HG03565 (cell line): ENCODE measurements around the gene PTPRCAP.
A peak's percentile ranks its signal among the peaks of the same experiment; 100 is the strongest.
"Not testable (repeated sequence)": the region's sequence is repeated elsewhere in the genome, so short reads cannot be mapped to it uniquely, and the experiment has no call there.

ENCODE experiments used
- ATAC-seq: cut with Tn5 transposase; IDR thresholded peaks from one replicate; pipeline ENCODE4 v1.9.1; 2021; ENCODE audit warnings: mild to moderate bottlenecking, moderate library complexity; ENCODE audit not compliant: unreplicated experiment

The PTPRCAP gene

DNA sequence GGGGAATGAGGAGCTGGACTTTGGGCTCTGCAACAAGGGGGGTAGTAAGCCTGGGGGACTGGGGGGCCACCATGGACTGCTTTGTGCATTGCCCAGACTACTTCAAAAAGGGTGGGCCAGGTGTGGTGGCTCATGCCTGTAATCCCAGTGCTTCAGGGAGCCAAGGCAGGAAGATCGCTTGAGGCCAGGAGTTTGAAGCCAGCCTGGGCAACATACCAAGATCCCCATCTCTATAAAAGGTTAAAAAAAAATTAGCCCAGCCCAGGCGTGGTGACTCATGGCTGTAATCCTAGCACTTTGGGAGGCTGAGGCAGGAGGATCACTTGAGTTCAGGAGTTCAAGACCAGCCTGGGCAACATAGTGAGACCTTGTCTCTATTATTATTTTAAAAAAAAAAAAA, 28.0 kb upstream of the PTPRCAP start:
- ATAC-seq, result not testable (repeated sequence)

- ATAC-seq, result no peak
Observed at GRCh38 chr11:67465189-67465510, 27.7 kb upstream of the PTPRCAP start.

DNA sequence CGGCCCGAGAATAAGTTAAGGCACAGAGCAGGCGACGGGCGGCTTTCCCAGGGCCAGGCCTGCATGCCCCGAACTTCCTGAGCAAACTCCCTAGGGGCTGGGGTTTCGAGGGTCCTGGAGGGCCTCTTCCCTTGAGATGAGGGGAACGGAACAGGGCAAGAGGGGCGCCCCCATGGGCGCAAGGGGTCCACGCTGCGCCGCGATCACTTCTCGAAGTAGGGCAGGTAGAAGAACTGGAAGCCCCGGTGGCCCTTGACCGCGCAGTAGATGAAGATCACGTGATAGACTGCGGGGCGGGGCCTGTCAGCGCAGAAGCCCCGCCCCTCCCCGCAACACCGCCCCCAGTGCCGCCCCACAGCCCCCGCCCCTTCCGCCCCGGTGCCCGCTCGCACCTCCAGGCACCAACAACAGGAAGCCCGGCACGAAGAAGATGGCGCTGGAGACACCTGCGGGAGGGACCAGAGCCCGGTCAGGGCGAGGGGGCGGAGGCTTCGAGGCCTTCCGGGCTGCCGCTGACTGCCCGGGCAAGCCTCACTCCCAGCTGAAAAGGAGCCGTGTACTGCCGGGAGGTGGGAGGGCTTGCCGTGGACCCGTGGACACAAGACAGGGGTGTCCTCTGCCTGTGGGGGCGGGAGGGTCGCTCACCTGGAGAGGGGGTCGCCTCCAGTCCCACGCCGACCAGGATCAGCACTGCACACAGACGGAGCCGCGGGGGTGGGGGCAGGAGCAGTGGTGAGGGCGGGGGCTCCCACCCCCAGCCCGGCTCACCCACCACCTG, 27.1 kb upstream of the PTPRCAP start:
- peak; percentile 36 for ATAC-seq

DNA sequence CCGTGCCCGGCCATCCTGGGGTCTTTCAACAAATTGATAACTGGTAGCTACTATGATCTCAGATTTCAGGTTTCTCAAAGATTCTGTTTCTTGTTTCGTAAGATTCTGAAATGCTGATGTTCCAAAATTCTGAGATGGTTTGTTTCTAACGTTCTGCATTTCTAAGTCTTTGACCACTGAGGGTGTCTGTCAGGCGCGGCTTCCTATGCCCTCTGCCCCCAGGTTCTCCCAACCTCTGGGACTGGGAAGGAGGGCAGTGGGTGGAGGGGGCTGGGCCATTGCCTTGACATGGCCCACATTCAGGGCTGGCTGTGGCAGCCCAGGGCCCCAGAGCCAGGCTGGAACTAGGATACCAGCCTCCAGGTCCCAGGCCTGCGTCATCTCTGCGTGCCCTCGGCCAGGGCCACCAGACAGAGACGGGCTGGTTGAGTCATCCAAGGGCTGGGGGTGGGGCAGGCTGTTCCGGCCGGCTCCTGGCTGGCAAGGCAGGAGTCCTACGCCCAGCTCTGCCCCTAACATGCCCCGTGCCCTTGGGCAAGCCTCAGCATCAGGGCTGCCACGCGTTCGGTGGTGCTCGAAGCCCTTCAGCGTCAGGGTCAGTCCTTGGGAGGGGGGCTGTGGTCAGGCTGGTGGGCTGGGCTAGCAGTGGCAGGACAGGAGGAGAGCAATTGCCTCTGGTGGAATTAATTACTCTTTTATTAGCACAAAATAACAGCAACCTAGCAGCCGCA, 26.4 kb upstream of the PTPRCAP start:
- no peak for ATAC-seq

DNA sequence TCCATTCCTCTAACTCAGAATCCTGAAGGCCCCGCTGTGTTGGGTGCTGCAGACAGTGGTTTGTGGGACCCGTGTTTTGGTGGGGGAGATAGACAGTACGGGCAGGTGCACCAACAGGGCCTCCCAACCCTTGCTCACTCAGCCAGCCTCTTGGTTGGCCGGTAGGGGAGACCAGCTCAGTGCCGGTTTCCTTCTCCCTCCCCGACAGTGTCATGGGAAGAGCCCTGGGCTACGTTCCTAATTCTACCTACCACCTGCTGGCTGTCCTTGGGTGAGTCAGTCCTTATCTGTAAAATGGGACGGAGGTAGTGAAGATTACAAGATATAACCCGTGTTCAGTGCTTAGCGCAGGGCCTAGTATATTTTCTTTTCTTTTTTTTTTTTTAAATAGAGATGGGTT, 25.7 kb upstream of the PTPRCAP start:
- no peak for ATAC-seq

- ATAC-seq, result no peak
Observed at GRCh38 chr11:67458266-67458665, 20.8 kb upstream of the PTPRCAP start.

DNA sequence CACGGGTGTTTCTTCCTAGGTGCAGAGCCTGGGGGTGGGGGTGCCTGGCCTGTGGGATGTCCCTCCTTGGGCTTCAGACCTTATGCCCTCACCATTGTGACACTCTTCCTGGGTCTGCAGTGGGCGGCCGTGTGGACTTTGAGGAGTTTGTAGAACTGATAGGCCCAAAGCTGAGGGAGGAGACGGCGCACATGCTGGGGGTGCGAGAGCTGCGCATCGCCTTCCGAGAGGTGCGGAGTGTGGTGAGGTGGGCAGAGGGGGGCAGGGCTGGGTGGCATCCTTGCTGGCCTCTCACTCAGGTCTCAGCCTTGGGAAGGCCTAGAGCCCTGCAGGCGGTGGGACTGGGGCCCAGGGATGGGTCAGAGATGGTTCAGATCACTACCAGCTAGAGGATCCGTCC, 20.0 kb upstream of the PTPRCAP start:
- ATAC-seq, result no peak

DNA sequence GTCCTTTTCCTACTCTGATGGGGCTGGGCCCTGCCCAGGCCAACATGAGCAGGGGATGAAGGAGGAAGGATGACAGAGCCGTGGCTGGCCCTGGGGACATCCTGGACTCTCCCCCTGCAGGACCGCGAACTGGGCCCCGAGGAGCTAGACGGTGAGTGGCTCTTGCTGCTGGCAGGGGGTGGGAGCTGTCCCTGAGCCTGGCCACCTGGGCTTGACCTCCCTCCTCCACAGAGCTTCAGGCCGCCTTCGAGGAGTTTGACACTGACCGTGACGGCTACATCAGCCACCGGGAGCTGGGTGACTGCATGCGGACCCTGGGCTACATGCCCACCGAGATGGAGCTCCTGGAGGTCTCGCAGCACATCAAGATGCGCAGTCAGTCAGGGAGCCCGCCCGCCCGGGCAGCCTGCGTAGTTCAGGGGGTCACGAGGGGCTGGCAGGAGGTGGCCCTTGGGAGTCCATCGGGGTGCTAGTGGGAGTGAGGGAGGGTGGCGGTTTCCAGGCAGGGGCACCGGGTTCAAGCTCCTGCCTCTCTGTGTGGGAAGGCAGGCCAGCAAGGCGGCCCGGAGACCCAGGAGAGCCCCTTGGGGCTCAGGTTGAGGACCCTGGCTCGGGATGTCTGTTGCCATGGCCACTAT, 18.7 kb upstream of the PTPRCAP start:
- ATAC-seq, result no peak

DNA sequence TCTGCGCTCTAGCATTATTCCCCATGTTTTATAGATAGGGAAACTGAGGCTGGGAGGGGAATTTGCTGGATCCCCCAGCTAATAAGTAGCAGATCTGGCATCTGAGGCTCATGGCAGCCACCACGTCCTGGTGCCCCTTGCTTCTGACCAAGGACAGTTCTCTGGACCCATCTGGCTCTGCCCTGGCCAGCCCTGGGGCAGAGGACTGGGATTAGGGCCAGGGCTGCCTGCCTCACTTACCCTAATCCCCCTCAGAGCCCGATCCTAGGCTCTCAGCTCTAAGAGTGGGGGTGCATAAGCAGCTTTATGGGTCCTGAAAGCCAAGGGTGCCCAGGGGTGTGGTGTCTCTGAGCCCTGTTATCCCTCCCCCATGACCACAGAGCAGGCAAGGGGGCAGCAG, 17.6 kb upstream of the PTPRCAP start, which contains the start of gene CABP4:
Gene CABP4 (plus strand): TSS at position 301 of the 400 bp plus-strand sequence. CDS start 70 bp downstream, at position 371.
- ATAC-seq, result no peak

DNA sequence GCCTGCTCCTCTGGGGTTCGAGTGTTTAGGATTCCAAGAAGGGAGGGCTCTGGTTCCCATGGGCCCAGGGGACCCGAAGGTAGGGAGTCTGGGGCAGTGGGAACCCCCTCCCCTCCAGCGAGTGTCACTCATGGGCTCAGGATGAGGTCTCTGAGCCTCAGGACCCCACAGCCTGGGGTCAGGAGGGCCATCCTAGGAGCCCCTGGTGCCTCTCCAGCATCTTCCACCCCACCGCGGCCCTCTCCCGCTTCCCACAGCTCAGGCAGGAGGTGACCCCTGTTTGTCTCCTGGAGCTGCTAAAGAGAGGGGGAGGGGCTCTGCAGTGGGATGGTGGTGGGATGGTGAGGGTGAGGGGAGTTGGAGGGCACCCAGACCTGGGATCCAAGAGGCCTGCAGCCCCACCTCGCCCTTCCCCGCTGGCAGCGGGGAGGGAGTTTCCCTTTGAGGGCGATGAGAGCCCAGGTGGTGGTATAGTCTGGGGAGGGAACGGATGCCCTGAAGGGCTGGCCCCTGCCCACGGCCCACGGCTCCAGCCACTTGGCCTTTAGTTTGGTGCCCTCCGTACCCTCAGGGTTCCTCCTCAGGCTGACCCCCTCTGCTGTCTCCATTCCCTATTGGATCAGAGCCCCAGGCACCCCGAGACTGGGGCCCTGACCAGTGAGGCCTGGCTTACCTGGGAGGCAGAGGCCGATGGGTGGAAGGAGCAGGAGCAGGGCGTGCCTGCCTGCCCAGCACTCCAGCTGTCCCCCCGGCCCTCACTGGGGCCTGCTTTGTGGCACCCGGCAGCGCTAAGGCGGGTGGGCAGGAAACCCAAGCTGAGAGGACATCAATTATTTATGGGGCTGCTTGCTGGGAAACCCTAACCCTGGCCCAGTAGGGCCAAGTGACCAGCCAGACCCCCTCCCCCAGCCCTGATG, 16.6 kb upstream of the PTPRCAP start:
- no peak for ATAC-seq

DNA sequence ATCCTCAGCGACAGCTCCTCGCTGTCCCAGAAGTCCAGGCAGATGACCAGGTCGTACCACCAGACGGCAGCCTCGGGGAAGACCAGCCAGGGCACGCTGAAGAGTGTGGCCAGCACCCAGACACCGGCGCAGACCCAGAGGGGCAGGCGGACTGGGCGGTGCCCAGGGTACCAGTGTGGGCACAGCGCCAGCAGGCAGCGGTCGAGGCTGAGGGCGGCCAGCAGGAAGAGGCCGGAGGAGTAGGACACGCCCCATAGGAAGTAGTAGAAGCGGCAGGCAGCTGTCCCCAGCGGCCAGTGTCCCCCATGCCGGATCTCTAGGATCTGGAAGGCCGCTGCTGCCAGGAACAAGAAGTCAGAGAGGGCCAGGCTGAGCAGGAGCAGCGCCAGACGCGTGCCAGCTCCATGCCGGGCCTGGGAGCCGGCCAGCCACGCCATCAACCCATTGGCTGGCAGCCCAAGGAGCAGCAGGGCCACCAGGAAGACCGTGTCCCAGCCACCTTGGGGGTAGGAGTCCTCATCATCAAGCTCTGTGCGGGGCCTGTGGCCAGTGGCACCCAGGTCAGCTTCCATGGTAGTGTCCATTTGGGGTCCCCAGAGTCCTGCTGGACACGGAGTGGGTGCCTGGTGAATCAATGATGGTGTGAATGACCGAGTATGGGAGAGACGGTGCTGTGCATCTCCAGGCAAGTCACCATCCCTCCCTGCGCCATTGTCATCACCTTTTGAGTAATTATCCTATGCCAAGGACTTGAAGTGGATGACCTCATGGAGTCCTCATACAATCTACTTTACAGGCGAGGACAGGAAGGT, 14.9 kb upstream of the PTPRCAP start, which contains the start of gene GPR152:
Gene GPR152 (minus strand): TSS at position 589 of the 812 bp plus-strand sequence. CDS start 5 bp downstream, at position 584.
- ATAC-seq, result no peak

- ATAC-seq, result no peak
Observed at GRCh38 chr11:67451658-67451976, 14.1 kb upstream of the PTPRCAP start.

- ATAC-seq, result no peak
Observed at GRCh38 chr11:67450796-67451657, 13.5 kb upstream of the PTPRCAP start.

GRCh38 chr11:67449116-67449844, 11.8 kb upstream of the PTPRCAP start:
- no peak for ATAC-seq

DNA sequence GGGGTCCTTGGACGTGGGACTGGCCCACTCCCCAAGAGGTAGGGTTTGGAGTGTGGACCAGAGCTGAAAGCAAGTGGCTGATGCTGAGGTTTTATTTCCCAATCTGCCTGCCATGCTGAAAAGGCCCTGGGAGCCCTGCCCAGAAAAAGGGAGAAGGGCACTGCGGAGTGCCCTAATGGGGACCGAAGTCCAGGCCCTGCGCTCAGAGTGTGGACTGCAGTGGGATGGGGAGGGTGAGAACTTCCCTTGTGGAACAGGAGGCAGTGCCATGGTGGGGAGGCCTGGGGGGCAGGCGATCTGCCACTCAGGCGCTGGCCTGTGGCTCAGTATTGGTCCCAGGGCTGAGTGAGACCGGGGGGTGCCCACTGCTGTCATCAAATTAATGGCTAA, 10.7 kb upstream of the PTPRCAP start:
- ATAC-seq, result no peak

DNA sequence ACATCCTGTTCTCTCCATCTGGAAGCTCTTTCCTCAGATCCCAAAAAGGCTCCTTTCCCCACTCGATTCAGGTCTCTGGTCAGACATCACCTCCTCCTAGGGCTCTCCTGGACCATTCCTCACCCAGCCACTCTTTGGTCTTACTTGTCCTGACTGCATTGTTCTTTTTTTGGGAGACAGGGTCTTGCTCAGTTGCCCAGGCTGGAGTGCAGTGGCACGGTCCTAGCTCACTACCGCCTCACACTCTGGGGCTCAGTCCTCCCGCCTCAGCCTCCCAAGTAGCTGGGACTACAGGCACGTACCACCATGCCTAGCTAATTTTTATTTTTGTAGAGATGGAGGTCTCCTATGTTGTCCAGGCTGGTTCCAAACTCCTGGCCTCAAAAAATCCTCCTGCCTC, 8.0 kb upstream of the PTPRCAP start:
- ATAC-seq, result no peak

- ATAC-seq, result no peak
Observed at GRCh38 chr11:67442504-67443404, 5.3 kb upstream of the PTPRCAP start.
